Activated CD4-positive, alpha-beta T cell treated with anti-CD3 and anti-CD28 coated beads, Interleukin-10, Interleukin-2, amounts not matched to agents 100 ng/mL and 50 ng/mL, durations not matched to agents 16 hours and 8 hours (primary cell): ENCODE measurements around the gene SPEG.

Experiments used
- DNase-seq: peaks from one replicate; pipeline ENCODE4 v3.0.0-alpha.2; 2020

Gene SPEG

DNA sequence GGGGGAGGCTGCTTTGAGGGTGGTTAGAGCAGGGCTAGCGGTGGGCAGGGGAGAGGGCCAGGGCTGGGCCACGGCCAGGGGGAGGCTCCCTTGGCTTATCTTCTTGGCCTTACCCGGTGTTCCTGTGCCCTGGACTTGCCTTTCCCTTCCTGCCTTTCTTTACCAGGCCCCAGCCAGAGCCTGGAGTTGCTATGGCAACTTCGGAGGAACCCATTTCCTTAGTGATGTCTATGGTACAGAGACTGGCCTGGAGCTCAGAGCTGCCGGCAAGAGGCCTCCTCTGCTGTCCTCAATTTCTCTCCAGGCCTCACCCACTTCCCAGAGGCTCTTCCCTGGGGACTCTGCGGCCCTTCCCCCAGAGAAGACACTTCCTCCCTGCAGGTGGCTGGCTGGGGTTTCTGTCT is 11.5 kb downstream of the SPEG start:
- no peak for DNase-seq

DNA sequence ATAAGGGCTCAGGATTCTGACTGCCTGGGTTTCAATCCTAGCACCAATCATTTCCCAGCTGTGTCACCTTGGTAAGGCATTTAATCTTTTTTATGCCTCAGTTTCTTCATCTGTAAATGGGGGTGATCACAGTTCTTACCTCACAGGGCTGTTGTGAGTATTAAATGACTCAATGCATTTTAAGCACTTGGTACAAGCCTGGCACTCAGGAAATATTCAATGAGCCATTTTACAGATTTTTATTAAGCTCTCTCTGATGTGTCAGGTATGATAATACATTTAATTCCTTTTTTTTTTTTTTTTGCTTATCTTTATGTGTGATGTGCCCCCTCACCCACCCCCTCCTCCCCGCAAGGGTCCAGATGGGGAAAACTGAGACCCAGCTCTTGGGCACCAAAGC is 12.0 kb downstream of the SPEG start:
- no peak for DNase-seq

DNA sequence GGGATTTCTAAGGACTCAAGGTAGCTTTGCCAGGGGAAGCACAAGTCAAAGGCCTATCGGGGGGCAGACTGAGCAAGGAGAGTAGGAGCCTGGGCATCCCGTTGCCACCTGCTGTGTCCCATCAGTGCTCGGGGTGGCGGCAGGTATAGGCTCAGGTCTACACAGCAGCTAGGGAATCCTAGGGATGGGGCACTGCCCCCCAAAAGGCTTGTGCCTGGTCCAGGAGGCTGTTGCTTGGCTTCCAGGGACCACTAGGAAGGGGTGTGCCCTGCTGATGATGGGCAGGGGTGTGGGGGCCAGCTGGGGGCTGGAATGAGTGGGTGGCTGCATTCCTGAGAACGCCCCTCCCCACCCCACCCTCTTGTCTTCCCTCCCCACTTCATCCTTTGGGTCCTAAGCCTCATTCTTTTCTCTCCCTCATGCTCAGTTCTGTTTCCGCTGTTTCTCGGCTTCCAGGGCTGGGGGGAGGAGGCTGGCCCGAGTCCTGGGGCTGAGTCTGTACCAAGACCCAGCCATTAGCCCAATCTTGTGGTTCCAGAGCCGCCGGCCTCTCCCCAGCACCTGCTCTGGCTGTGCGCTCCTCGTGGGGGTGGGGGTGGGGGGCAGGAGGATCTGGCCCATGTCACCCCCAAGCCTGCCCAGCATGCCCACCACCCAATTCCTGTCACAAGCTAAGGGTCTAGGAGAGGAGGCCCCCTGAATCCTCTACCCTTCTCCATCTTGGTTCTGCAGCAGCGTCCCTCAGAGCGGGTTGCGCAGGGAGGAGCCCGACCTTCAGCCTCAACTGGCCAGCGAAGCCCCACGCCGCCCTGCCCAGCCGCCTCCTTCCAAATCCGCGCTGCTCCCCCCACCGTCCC is 12.8 kb downstream of the SPEG start:
- no peak for DNase-seq

DNA sequence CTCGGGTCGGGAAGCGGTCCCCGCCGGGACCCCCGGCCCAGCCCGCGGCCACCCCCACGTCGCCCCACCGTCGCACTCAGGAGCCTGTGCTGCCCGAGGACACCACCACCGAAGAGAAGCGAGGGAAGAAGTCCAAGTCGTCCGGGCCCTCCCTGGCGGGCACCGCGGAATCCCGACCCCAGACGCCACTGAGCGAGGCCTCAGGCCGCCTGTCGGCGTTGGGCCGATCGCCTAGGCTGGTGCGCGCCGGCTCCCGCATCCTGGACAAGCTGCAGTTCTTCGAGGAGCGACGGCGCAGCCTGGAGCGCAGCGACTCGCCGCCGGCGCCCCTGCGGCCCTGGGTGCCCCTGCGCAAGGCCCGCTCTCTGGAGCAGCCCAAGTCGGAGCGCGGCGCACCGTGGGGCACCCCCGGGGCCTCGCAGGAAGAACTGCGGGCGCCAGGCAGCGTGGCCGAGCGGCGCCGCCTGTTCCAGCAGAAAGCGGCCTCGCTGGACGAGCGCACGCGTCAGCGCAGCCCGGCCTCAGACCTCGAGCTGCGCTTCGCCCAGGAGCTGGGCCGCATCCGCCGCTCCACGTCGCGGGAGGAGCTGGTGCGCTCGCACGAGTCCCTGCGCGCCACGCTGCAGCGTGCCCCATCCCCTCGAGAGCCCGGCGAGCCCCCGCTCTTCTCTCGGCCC is 13.6 kb downstream of the SPEG start:
- DNase-seq, result no peak

DNA sequence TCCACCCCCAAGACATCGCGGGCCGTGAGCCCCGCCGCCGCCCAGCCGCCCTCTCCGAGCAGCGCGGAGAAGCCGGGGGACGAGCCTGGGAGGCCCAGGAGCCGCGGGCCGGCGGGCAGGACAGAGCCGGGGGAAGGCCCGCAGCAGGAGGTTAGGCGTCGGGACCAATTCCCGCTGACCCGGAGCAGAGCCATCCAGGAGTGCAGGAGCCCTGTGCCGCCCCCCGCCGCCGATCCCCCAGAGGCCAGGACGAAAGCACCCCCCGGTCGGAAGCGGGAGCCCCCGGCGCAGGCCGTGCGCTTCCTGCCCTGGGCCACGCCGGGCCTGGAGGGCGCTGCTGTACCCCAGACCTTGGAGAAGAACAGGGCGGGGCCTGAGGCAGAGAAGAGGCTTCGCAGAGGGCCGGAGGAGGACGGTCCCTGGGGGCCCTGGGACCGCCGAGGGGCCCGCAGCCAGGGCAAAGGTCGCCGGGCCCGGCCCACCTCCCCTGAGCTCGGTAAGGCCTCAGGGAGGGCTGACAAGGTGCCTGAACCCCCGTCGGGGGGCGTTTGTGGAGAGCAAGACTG is 14.2 kb downstream of the SPEG start:
- DNase-seq, result no peak

DNA sequence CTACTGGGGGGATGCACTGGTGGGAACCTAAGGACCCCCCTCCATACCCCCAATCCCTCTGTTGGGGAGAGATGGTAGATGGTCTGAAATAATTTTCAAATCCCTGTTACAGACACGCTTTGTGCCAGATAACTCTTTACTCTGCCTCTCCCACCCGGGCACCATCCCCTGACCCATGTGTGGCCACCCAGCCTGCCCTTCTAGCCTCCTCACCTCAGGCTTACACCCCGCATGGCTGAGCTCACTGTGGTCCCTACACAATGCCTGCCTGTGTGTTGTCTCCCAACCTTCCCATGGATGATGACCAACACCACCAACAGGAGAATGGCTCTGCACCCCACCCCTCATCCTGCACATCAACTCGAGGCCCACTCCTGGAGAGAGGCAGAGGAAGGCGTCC is 15.0 kb downstream of the SPEG start:
- no peak for DNase-seq

DNA sequence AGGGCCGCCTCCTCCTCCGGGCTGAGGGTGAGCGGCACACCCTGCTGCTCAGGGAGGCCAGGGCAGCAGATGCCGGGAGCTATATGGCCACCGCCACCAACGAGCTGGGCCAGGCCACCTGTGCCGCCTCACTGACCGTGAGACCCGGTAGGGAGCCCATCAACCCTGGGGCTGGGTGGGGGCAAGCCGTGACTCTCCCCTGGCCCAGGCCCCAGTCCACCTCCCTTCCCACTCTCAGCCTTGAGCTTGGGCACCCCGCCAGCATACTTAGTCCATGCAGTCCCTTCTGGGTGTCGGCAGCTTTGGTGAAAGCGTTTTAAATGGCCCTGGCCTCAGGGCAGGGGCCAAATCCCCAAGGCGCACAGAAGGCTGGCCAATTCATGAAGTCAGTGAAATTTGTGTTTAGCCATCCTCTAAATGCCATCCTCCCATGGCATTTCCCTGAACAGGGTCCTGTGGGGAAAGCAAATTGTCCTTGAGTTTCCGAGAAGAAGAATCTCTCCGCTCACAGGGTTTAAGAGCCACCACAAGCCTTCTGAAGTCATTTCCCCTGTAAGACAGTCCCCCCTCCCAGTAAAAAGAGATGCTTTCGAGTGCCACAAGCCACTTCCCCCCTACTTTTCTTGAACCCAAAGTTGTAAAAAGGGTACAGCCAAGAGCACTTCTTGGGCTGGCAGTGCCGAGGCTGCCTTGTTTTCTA is 17.2 kb downstream of the SPEG start:
- DNase-seq, result no peak

DNA sequence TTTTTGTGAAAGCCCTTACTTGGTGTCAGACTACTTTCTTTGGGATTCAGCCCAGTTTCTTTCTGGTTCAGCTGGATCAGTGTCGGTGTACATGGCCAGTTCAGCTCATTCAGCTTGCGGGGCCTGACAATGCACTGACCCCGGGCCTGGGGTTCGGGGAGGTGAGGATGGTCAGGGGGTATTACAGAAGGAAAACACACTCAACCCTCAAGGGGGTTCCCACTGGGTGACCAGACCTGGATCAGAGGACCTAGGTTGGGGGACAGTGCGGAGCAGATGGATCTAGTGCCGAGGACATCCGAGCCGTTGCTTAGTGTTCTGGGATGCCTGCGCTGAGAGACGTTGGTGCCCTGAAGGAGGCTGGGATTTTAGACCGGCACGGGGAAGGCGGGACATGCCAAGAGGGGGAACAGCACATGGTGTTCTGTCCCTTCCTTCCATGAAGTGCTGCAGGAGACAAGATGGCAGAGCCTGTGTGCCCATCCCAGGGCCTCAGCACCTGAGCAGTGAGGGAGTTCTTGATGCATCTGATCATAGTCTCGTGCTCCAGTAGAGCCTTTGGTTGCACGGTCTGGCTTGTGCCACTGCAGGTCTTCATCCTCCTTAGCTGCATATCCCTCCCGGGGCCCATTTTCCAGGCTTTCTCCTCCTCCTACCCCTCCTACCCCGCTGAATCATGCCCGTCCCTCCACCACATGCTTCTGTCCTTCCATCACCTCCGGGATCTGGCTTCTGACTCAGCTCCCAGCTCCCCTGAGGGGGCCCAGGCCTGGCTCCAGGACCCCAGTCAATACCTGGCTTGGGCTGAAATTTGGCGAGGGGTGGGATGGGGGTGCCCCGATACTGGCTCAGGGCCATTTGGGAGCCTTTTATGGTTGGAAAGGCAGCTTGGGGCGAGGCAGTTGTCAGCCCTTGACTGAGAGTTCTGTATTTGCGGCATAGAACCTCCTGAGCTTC is 18.0 kb downstream of the SPEG start:
- DNase-seq, result no peak

DNA sequence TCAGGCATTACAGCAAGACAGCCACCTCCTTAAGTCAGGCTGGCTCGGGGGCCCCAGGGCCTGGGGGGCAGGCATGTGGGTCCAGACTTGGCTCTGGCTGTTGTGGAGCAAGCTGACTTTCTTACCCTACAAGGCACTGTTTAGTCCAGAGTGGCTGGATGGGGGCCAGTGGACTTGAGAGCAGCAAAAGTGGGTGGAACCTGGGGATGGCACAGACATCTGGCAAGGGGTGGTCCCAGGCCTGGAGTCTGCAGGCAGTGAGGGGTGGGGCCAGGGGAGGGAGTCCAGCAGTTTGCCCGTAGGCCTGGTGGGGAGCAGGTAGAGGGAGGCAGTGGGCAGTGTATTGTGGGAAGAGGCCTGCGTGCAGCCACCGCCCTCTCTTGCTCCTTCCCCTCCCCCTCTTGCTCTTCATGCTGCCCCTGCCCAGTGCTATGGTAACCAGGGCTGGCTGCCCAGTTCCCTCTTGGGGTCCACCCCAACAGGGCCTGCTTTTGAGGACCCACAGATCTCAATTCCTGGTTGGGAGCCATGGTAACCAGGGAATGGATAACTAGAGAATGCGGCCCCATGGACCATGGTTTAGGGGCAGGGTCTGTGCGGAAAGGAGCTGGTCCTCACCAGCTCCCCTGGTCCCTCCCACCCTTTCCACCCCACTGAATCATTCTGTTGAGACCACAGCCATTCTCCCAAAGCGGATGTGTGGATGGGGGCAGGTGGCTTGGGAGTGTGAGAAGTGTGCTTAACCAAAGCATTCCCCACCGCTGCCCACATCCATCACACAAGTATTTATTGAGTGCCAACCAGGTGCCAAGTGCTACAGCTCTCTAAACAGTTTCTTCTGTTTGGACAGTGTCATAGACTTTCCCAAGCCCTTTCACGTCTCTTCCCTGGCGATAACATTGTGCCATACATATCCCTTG is 19.3 kb downstream of the SPEG start:
- no peak for DNase-seq

DNA sequence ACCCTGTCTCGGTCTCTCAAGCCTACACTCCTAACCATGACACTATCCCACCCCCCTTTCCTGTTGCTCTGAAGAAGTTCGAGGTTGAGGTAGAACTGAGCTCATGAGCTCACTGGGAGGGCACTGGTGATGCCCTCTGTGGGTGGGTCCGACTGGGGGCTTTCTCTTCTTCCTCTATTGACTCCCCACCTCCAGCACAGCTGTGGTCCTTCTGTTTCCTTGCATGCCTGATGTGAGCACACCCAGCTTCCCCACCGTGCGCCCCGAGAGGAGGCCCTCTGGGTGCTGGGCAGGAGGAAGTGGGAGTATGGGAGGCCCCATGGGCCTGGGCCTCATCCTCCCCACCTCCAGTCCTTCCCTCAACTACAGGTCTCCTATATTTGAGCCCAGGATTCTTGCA is 20.9 kb downstream of the SPEG start:
- no peak for DNase-seq

DNA sequence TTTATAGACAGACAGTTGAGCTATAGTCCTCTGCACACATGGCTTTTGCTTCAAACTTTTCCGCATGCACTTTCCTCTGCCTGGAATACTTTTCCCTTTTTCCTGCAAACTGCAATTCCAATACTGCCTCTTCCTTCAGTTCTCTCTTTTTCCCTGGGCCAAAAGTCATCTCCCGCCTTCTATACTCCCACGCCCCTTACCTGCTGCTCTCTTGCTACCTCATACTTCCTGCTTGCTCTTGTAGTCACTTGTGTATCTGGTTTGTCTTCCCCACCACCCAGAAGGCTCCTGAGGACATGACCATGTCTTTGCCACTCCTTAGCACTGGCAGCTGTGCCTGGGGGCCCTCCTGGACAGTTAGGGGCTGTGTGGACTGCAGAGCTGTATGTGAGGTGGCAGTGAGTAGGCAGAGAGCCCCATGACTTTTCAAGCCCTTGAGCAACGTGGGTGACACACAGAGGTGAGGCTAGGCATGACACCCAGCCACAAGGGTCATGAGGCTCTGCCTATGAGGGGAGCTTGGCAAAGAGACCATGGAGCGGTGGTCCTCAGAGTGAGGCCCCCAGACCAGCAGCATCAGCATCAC is 23.2 kb downstream of the SPEG start:
- DNase-seq, result peak; percentile 25

DNA sequence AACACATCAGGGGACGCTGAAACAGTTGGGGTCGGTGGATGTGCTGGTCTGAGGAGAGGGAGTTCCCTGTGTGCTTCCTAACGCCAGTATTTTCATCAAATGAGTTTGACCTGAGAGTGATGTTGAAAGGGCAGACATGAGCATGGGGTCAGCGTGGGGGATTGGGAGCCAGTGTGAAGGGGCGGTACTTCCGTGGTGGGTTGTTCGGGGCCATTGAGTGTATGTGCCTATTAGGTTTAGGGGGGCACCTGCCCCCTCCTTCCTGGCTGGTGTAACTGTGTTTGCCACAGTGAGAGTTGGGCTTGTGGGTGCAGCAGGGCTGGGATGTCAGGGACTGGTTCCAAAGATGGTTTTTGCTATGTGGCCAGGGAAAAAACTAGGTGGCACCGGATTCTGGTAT is 24.4 kb downstream of the SPEG start:
- no peak for DNase-seq

DNA sequence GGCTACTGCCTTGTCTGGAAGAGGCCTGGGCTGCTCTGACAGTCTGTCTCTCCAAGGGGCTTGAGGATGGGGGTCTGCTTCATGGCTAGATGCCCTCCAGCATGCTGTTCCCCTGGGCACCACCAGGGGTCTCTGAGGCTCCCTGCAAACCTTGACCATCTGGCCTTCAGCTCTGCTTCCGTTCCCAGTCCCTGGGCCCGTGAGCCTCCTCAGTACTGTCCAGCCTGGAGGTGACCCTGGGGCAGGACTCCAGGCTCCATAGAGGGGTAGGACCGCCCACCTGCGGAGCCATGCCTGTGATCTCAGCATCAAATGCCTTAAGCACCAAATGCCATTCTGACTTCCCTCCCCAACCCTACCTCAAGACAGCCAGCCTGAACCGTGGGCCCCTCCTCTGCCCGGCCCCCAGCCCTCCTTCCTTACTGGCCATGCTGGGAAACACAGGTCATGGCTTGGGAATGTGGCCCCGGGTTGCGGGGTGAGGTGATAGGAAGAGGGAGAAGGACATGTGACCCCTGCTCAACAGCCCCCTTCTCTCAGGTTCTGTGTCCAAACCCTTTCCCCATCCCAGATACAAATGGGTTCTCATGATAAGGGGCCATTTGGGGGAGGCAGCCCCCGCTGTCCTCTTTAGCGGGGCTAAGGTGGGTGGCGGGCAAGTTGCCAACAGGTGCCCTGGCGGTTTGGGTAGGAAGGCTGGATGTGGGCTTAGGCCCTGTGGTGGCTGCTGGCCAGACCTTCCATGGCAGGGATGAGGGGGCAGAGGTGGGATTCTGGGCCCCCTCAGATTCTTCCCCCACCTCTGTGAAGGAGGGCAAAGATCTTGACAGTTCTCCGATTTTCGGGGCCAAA is 25.0 kb downstream of the SPEG start:
- peak; percentile 40 for DNase-seq

DNA sequence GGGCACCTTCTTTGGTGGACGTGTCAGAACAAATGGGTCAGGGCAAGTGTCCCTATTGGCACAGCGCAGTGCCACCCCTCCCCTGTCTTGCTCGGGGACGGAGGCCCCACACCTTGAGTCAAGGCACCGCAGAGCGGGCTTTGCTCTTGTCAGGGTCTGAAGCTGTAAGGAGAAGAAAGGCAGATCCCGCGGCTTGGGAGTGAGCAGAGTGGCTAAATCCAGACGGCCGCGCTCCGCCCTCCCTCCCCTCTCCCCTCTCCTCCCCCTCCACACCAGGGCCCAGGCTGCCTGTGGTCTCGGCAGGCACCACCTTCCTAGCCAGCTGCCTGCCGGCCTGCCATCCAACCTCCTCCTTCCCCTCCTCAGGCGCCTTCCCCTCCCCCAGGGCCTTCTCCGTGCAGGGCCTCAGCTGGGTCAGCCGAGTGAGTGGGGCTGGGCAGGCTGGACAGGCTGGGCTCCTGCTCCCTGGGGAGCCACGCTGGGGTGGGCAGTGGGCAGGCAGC is 25.8 kb downstream of the SPEG start:
- no peak for DNase-seq

DNA sequence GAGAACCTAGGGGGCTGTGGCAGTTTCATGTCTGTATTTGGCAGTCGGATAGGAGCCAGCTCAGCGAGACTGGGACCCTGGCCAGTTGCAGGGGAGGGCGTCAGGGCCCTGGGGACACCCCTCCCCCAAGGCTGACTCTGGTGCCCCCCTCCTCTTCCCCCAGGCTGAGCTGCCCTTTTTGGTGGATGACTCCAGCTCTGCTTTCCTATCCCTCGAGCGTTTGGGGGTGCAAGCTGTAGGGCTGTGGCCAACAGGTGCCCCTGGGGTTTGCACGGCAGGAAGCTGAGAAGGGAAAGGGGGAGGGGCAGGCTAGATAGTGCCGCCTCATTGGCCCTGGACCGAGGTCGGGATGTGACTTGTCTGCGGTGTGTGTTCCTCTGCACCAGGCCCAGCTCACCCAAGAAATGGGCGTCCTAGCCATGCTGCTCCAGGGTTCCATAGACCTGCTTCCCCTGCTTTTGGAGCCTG is 26.4 kb downstream of the SPEG start:
- DNase-seq, result peak; percentile 34

DNA sequence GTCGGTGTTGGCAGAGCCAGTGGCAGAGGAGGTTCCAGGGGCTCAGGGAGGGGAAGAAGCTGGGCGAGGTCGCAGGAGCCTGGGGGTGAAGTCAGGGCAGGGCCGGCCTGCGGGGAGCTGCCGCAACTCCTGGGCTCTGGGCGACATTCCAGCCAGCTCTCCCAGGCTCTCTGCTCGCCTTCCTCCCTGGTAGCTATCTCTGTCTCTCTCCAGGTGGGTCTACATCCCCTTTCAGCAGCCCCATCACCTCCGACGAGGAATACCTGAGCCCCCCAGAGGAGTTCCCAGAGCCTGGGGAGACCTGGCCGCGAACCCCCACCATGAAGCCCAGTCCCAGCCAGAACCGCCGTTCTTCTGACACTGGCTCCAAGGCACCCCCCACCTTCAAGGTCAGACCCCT is 27.0 kb downstream of the SPEG start:
- DNase-seq, result no peak

DNA sequence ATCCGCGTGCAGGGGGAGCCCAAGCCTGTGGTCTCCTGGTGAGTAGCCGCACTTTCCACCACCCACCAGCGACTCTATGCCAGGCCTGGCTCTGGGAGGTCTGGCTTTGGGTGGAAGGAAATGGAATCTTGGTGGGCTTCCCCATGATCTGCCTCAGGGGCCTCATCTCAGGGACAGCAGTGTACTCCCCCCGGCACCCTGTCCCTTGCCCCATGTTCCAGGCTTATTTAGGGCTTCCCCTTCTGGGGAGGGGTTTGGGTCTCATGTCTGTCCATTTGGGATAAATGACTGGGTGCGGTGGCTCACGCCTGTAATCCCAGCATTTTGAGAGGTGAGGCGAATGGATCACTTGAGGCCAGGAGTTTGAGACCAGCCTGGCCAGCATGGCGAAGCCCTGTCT is 27.7 kb downstream of the SPEG start:
- DNase-seq, result no peak

DNA sequence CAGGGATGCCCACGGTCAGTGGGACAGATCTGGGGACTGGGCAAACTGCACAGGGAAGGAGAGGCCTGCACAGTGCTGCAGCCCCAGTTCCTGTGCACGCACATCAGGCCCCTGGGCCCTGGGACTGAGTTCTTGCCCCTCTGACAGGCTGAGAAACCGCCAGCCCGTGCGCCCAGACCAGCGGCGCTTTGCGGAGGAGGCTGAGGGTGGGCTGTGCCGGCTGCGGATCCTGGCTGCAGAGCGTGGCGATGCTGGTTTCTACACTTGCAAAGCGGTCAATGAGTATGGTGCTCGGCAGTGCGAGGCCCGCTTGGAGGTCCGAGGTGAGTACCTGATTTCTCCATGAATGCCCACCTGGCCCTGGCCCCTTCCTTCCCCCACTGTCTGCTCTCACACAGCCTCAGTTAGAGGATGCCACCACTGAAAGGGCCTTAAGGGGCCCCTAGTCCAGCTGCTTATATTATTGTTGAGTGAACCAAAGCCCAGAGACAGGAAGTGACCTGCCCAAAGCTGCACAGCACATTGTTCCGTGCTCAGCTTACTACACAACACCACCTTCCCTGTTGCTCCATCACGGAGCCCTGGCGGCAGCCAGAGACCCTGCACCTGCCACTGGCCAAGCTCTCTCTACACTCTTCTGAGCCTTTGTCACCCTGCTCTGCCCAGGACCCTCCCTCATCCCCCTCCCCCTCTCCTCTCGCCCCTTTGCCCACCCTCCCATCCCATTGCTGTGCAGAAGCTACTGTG is 29.8 kb downstream of the SPEG start:
- DNase-seq, result no peak
